Mucosa of rectum (tissue), 2 donors: ENCODE results near the gene CAPZB.
A peak's percentile ranks its signal among the peaks of the same experiment; 100 is the strongest.
"Not testable (repeated sequence)": the region's sequence is repeated elsewhere in the genome, so short reads cannot be mapped to it uniquely, and the experiment has no call there.

ENCODE experiments used
- H3K27ac ChIP-seq, 2 donors: one replicate each; pipeline ENCODE4 v1.7.0; 2013; ENCODE audit warnings: inconsistent platforms in 2 of 2, low read depth in 2 of 2, low read length in 2 of 2
- H3K27me3 ChIP-seq, 2 donors: one replicate each; pipeline ENCODE4 v1.7.0; 2013; ENCODE audit warnings: low read length in 2 of 2; ENCODE audit not compliant: control insufficient read depth in 2 of 2, insufficient read depth in 2 of 2
- H3K36me3 ChIP-seq, 2 donors: one replicate each; pipeline ENCODE4 v1.7.0; 2013; ENCODE audit warnings: low read length in 2 of 2; ENCODE audit not compliant: control insufficient read depth in 2 of 2, insufficient read depth in 2 of 2
- H3K4me1 ChIP-seq, 2 donors: one replicate each; pipeline ENCODE4 v1.7.0; 2013; ENCODE audit warnings: low read length in 2 of 2, mild to moderate bottlenecking in 1 of 2; ENCODE audit not compliant: control insufficient read depth in 2 of 2, insufficient read depth in 2 of 2
- H3K4me3 ChIP-seq, 2 donors: one replicate each; pipeline ENCODE4 v1.7.0; 2013; ENCODE audit warnings: low read length in 2 of 2
- H3K9ac ChIP-seq, 2 donors: one replicate each; pipeline ENCODE4 v1.7.0; 2013; ENCODE audit warnings: low read length in 2 of 2, low read depth in 1 of 2, mild to moderate bottlenecking in 1 of 2
- H3K9me3 ChIP-seq, 2 donors: one replicate each; pipeline ENCODE4 v1.7.0; 2013; ENCODE audit warnings: low read length in 2 of 2; ENCODE audit not compliant: control insufficient read depth in 2 of 2
- donor health status: healthy.
- donor health status: Normal muscosa, but diverticular disease.

Gene CAPZB

DNA sequence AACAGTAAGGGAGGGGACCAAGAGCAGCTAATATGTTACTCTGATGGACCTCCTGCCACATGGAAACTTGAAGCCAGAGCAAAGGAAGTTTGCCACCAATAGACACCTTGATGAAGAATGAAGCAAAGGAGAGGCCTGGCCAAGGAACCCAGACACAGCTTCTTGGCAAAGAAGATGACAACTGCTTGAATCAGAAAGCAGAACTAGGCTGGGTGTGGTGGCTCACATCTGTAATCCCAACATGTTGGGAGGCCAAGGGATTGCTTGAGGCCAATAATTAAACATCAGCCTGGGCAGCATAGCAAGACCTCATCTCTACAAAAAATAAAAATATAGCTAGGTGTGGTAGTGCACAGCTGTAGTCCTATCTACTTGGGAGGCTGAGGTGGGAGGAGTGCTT lies 31.7 kb upstream of the CAPZB start:
- no peaks in the 10 kb centered on the region for H3K4me1 ChIP-seq
- no peaks in the 10 kb centered on the region for H3K36me3 ChIP-seq
- no peak overlapping the region for H3K9ac ChIP-seq
- H3K4me3 ChIP-seq: no peak overlapping the region
- no peak overlapping the region for H3K27ac ChIP-seq
- H3K9me3 ChIP-seq: no peaks in the 10 kb centered on the region
- H3K27me3 ChIP-seq: no peaks in the 10 kb centered on the region

DNA sequence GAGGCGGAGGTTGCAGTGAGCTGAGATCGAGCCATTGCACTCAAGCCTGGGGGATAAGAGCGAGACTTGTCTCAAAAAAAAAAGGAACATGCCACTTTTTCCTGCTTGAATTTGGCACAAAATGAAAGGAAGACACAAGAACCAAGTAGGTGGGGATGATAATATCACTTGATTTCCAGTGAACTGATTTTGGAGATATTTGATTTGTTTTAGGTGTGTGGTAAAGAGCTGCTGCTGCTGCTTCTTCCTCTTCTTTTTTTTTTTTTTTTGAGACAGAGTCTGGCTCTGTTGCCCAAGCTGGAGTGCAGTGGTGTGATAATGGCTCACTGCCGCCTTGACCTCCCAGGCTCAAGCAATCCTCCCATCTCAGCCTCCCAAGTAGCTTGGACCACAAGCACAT lies 29.9 kb upstream of the CAPZB start:
- no peaks in the 10 kb centered on the region for H3K27me3 ChIP-seq
- peaks cover 0 to 6% of the 10 kb centered on the region in 2 donors for H3K4me1 ChIP-seq
- no peak overlapping the region for H3K4me3 ChIP-seq
- H3K27ac ChIP-seq: no peak overlapping the region
- H3K9ac ChIP-seq: no peak overlapping the region
- H3K9me3 ChIP-seq: no peaks in the 10 kb centered on the region
- H3K36me3 ChIP-seq: no peaks in the 10 kb centered on the region

GRCh38 chr1:19514391-19514831 lies 29.1 kb upstream of the CAPZB start:
- H3K9me3 ChIP-seq: no peaks in the 10 kb centered on the region
- no peaks in the 10 kb centered on the region for H3K27me3 ChIP-seq
- H3K4me1 ChIP-seq: peaks cover 0 to 6% of the 10 kb centered on the region in 2 donors
- H3K4me3 ChIP-seq: no peak overlapping the region
- H3K9ac ChIP-seq: no peak overlapping the region
- no peaks in the 10 kb centered on the region for H3K36me3 ChIP-seq
- H3K27ac ChIP-seq: peak overlapping the region; percentile 47 to 52

GRCh38 chr1:19512545-19512944 lies 27.2 kb upstream of the CAPZB start:
- no peaks in the 10 kb centered on the region for H3K27me3 ChIP-seq
- no peaks in the 10 kb centered on the region for H3K9me3 ChIP-seq
- H3K4me3 ChIP-seq: no peak overlapping the region
- no peak overlapping the region for H3K27ac ChIP-seq
- H3K36me3 ChIP-seq: no peaks in the 10 kb centered on the region
- H3K4me1 ChIP-seq: peaks cover 0 to 6% of the 10 kb centered on the region in 2 donors
- no peak overlapping the region for H3K9ac ChIP-seq

DNA sequence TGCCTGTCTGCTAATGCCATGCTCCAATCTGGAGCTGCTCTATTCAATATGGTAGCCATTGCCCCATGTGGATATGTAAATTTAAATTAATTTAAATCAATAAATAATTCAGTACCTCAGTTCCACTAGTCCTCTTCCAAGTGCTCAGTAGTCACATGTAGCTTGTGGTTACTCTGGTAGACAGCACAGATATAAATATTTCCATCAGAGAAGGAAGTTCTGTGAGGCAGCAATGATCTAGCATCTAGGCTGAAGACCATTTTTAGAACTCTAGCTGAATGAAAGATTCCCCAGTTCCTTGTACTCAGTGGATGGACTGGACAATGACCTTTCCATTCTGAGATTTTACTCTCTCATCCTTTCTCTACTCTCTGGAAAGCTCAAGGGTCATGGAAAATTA lies 25.8 kb upstream of the CAPZB start:
- no peak overlapping the region for H3K9ac ChIP-seq
- H3K36me3 ChIP-seq: no peaks in the 10 kb centered on the region
- no peaks in the 10 kb centered on the region for H3K9me3 ChIP-seq
- no peak overlapping the region for H3K4me3 ChIP-seq
- no peaks in the 10 kb centered on the region for H3K27me3 ChIP-seq
- H3K27ac ChIP-seq: no peak overlapping the region
- H3K4me1 ChIP-seq: peaks cover 2 to 10% of the 10 kb centered on the region in 2 donors

DNA sequence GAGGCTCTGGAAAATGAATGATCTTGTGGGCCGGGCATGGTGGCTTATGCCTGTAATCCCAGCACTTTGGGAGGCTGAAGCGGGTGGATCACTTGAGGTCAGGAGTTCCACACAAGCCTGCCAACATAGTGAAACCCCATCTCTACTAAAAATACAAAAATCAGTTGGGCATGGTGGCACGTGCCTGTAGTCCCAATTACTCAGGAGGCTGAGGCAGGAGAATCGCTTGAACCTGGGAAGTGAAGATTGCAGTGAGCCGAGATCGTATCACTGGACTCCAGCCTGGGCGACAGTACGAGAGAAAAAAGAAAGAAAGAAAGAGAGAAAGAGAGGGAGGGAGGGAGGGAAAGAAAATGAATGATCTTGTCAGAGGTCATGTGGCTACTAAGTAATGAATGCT lies 24.3 kb upstream of the CAPZB start:
- not testable (repeated sequence) for H3K27me3 ChIP-seq, H3K9me3 ChIP-seq, H3K27ac ChIP-seq, H3K4me3 ChIP-seq, H3K36me3 ChIP-seq, H3K9ac ChIP-seq
- H3K4me1 ChIP-seq: peaks cover 10 to 16% of the 10 kb centered on the region in 2 donors

- no peaks in the 10 kb centered on the region for H3K27me3 ChIP-seq
- no peak overlapping the region for H3K4me3 ChIP-seq
- peaks cover 15 to 20% of the 10 kb centered on the region in 2 donors for H3K4me1 ChIP-seq
- peak overlapping the region in 1 of 2 donors; percentile 9 for H3K27ac ChIP-seq
- H3K36me3 ChIP-seq: no peaks in the 10 kb centered on the region
- no peak overlapping the region for H3K9ac ChIP-seq
- H3K9me3 ChIP-seq: no peaks in the 10 kb centered on the region
Observed at GRCh38 chr1:19507516-19507915, 22.2 kb upstream of the CAPZB start.

GRCh38 chr1:19505693-19506457 lies 20.5 kb upstream of the CAPZB start:
- H3K36me3 ChIP-seq: no peaks in the 10 kb centered on the region
- H3K4me1 ChIP-seq: peaks cover 14 to 15% of the 10 kb centered on the region in 2 donors
- no peaks in the 10 kb centered on the region for H3K9me3 ChIP-seq
- no peaks in the 10 kb centered on the region for H3K27me3 ChIP-seq
- H3K27ac ChIP-seq: peak overlapping the region; percentile 54 to 80
- no peak overlapping the region for H3K9ac ChIP-seq
- H3K4me3 ChIP-seq: peak overlapping the region in 1 of 2 donors; percentile 32

DNA sequence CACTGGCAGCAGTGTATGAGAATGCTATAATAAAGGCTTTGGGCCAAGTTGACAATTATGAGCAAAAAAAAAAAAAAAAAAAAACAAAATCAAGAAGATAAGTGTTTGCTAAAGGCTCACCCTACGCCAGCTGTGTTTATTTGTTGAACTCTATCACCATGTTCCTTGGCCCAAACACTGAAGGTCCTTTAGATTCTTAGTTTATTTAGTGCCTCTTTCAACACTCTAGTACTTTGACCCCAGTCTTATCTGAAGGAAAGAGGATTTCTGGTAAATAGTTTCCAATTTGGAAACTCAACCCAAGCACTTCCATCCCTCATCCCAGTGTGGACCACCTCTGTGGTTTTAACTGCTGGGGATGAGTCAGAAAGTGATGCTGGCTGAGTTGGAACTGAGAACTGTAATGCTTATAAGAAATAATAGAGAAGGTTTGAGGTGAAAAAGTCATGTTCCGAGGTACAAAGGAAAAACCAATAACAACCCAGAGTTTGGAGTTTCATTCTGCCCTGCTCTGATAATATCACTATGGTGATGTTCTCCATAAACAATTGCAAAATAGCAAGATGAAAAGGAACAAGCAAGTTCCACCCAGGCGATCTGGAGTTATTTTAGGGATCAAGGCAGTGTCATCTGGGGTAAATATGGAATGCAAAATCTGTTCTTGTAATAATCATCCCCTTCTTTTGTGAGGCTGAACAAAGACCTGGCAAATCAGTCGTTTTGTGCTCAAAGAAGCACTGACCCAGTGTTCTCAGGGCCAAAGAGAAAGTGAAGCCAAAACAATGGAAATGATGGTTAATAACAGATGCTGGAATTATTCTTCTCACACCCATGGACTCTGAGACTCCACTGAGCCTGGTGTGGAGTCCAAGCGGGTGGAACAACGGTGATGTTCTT lies 19.7 kb upstream of the CAPZB start:
- H3K9ac ChIP-seq: no peak overlapping the region
- H3K4me3 ChIP-seq: peak overlapping the region; percentile 11 to 32
- no peaks in the 10 kb centered on the region for H3K9me3 ChIP-seq
- H3K4me1 ChIP-seq: peaks cover 14 to 15% of the 10 kb centered on the region in 2 donors
- peak overlapping the region; percentile 54 to 80 for H3K27ac ChIP-seq
- no peaks in the 10 kb centered on the region for H3K36me3 ChIP-seq
- H3K27me3 ChIP-seq: no peaks in the 10 kb centered on the region

DNA sequence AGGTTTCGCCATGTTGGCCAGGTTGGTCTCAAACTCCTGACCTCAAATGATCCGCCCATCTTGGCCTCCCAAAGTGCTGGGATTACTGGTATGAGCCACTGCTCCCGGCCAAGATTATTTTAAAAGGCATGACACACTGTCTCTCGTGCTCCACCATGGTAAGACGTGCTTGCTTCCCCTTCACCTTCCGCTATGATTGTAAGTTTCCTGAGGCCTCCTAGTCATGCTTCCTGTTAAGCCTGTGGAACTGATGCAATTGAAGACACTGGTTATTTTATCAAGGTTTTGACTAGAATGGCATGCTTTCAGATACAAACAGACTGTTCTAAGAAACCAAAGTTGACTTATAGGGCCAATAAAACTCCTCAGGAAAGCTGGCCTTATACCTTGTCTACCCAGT lies 16.9 kb upstream of the CAPZB start:
- not testable (repeated sequence) for H3K27ac ChIP-seq, H3K9ac ChIP-seq, H3K4me3 ChIP-seq, H3K27me3 ChIP-seq, H3K9me3 ChIP-seq, H3K36me3 ChIP-seq
- H3K4me1 ChIP-seq: peaks cover 14 to 15% of the 10 kb centered on the region in 2 donors
